D341Med (cell line): ENCODE measurements around the gene ERC1.

Experiments used
- DNase-seq: peaks from one replicate; pipeline ENCODE4 v3.0.0; 2012; ENCODE audit warnings: low spot score

The ERC1 gene

DNA sequence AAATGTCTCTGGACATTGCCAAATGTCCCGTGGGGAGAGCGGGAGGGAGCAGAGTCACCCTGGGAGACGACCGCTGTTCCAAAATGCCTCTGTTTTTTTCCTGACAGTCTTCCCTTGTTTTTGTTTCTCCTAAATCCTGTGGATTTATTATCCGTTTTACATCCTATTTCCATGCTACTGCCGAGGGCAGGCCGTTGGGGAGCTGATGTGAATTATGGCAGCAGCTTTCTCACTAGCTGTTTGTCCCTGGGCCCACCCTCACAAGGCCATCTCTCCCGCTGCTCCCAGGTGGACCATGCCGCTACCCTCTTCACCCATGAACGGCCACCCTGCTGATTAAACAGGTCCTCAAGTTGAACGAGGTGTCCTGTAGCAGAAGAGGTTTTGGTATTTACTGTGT, 548.1 kb downstream of the ERC1 start:
- DNase-seq = no peak

DNA sequence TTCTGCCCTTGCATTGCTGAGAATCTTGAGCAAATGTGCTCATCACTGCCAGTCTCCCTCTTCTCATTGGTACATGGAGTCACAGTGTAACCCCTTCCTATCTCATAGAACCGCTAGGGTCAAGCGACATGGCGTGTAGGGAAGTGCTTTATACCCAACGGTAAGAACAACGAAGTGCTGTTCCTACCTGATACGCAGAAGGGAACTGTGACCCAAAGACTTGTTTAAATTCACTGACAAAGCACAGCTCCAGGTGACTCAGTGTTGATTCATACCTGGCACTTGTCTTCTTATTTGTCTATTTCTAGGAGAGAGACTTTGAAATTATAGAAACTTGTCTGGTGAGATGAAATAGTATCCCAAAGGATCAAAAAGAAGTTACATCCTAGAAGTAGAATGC, 549.7 kb downstream of the ERC1 start:
- DNase-seq = no peak

DNA sequence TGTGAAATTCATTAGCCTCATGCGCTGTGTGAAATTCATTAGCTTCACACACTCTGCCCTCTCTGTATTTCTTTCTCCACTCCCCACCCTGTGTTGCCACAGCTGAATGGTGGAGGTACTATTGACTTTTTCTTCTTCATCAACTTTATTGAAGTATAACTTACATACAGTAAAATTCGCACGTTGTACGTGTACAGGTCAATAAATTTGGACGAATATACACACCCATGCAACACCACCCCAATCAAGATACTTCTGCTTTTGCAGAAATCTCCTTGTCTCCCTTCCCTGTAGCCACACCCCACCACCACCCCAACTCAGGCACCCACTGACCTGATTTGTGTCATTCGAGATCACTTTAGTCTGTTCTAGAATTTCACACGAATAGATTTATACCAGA, 551.6 kb downstream of the ERC1 start:
- no peak for DNase-seq

DNA sequence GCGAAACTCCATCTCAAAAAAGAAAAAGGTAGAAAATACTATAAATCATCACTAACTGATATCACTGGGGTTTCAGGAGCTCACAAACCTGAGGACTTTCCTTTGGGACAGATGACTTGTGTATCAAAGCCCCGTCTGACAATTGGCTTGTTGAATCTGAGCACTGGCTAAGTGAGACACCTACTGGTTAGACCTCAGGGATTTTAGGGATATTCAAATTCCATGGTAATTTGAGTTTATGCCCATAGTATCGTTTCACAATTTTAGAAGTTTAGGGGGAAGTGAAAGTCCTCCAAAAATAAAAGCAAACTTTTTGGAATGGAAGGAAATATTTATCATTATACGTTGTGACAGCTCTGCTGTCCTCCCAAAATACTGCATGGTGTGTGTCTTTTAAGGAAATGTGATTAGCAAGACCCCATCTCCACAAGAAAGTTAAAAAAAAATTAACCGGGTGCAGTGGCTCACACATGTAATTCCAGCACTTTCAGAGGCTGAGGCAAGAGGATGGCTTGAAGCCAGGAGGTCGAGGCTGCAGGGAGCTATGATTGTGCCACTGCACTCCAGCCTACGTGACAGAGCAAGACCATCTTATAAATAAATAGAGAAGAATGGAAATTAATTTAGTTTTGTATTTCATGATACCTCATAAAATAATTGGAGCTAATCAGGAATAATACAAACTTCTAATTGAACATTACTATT, 554.1 kb downstream of the ERC1 start:
- peak; percentile 59 for DNase-seq
